HepG2 (cell line): ENCODE data around the gene NODAL. TPM values are rescaled to one million over a fixed set of nuclear protein-coding genes. Genes with fewer than 3 reads are reported as not detected.

ENCODE experiments used
- ATAC-seq: fragments of 200-7000 bp; cut with Tn5 transposase; 3 replicates; pipeline ENCODE4 v1.9.1; 2020; ENCODE audit warnings: mild to moderate bottlenecking, moderate library complexity
- BruUV-seq: library from RNA; stranded (reverse); fragments of 400-500 nt; replicated peaks from 2 replicates; lab custom pipeline; 2021; lab: Mats Ljungman, UMichigan
- CTCF ChIA-PET: fragments of 300-600 bp; formaldehyde crosslinking; extraction: SDS; loops from one replicate; lab custom pipeline; 2021; ENCODE audit warnings: low total read pairs, inconsistent platforms, low intra/inter-chr PET ratio; lab: Yijun Ruan, JAX
- POLR2A ChIA-PET: fragments of 350-600 bp; sonication (Branson Sonifier 250); formaldehyde crosslinking; loops from one replicate; lab custom pipeline; 2020; ENCODE audit warnings: antibody characterized with exemption, inconsistent platforms; lab: Yijun Ruan, JAX
- DNase-seq: peaks from one replicate; pipeline ENCODE4 v3.0.0-alpha.2; 2015; ENCODE audit warnings: low spot score
- FAIRE-seq: peaks from 3 replicates; lab custom pipeline; 2011; peaks lifted over from hg19 to GRCh38; lab: Jason Lieb, UNC
- H2AFZ ChIP-seq: one replicate; pipeline ENCODE4 v1.6.1; 2011; ENCODE audit warnings: low read length, inconsistent platforms
- H3K27ac ChIP-seq: fragments of 300-600 bp; 3 replicates; pipeline ENCODE4 v1.8.0; 2011; ENCODE audit warnings: mixed run types, mild to moderate bottlenecking, mixed read lengths, low read length, inconsistent platforms; ENCODE audit not compliant: insufficient read depth; ENCODE audit errors: extremely low read length
- H3K27me3 ChIP-seq, 2 experiments: fragments of 200-600 bp in 1 of 2; 2 replicates in 1 of 2; 3 replicates in 1 of 2; pipeline versions ENCODE4 v1.6.0 to v1.8.0; 2011; ENCODE audit warnings: low read length in 2 of 2, mild to moderate bottlenecking in 2 of 2, moderate library complexity in 2 of 2, inconsistent platforms in 1 of 2; ENCODE audit not compliant: insufficient read depth in 2 of 2, control insufficient read depth in 1 of 2
- H3K36me3 ChIP-seq, 2 experiments: fragments of 200-600 bp in 1 of 2; replicated peaks in 1 of 2; 2 replicates in 1 of 2; 3 replicates in 1 of 2; pipeline versions ENCODE4 v1.5.1 to v1.8.0; 2011; ENCODE audit warnings: low read length in 2 of 2, inconsistent platforms in 1 of 2; ENCODE audit not compliant: insufficient read depth in 2 of 2, control insufficient read depth in 1 of 2
- H3K4me1 ChIP-seq: 2 replicates; pipeline ENCODE4 v1.5.1; 2012; ENCODE audit warnings: low read length, inconsistent platforms; ENCODE audit not compliant: insufficient read depth
- H3K4me2 ChIP-seq: 2 replicates; pipeline ENCODE4 v1.6.0; 2011; ENCODE audit warnings: low read depth, low read length, inconsistent platforms
- H3K4me3 ChIP-seq, 3 experiments: fragments of 200-600 bp in 1 of 3; sonication (generic), shearing (Covaris generic) in 1 of 3; replicated peaks in 1 of 3; 2 replicates each; pipeline ENCODE4 v1.5.1; 2011 to 2016; ENCODE audit warnings: low read length in 3 of 3, inconsistent platforms in 2 of 3, low read depth in 2 of 3, mild to moderate bottlenecking in 2 of 3, control low read depth in 1 of 3, mixed read lengths in 1 of 3; ENCODE audit not compliant: insufficient read depth in 1 of 3
- H3K79me2 ChIP-seq: one replicate; pipeline ENCODE4 v1.6.1; 2011; ENCODE audit warnings: low read length, inconsistent platforms; ENCODE audit not compliant: insufficient read depth
- H3K9ac ChIP-seq: 2 replicates; pipeline ENCODE4 v1.6.0; 2011; ENCODE audit warnings: mild to moderate bottlenecking, low read depth, low read length, inconsistent platforms; ENCODE audit not compliant: insufficient read depth
- H3K9me3 ChIP-seq: 2 replicates; pipeline ENCODE4 v1.5.1; 2012; ENCODE audit warnings: mild to moderate bottlenecking, low read length
- H4K20me1 ChIP-seq: 2 replicates; pipeline ENCODE4 v1.6.0; 2011; ENCODE audit warnings: inconsistent platforms, mild to moderate bottlenecking, low read length, moderate library complexity; ENCODE audit not compliant: insufficient read depth
- BCL6 ChIP-seq: IDR thresholded peaks from 2 replicates; pipeline ENCODE4 v1.6.1; 2016; ENCODE audit warnings: missing genetic modification reagents, missing compliant biosample characterization
- EP300 ChIP-seq, 3 experiments: sonication (generic) in 1 of 3; formaldehyde crosslinking in 1 of 3; IDR thresholded peaks; 2 replicates each; pipeline versions ENCODE4 v1.5.1 to v1.6.1; 2011 to 2020; ENCODE audit warnings: low read depth in 2 of 3, low read length in 2 of 3, borderline replicate concordance in 1 of 3, improper control_type of control experiment in 1 of 3, mild to moderate bottlenecking in 1 of 3, missing genetic modification reagents in 1 of 3, moderate library complexity in 1 of 3
- HNF4A ChIP-seq: sonication (generic); formaldehyde crosslinking; IDR thresholded peaks from 2 replicates; pipeline ENCODE4 v1.4.0; 2020; ENCODE audit warnings: missing genetic modification reagents
- HNF4G ChIP-seq, 2 experiments: sonication (generic) in 1 of 2; formaldehyde crosslinking in 1 of 2; IDR thresholded peaks; 2 replicates each; pipeline versions ENCODE4 v1.4.0 to v1.6.1; 2011 to 2020; ENCODE audit warnings: borderline replicate concordance in 2 of 2, low read depth in 2 of 2, mild to moderate bottlenecking in 2 of 2, low read length in 1 of 2, missing genetic modification reagents in 1 of 2, moderate library complexity in 1 of 2
- NFE2 ChIP-seq: sonication (generic); formaldehyde crosslinking; IDR thresholded peaks from 2 replicates; pipeline ENCODE4 v1.4.0; 2020; ENCODE audit warnings: missing genetic modification reagents
- NR2F6 ChIP-seq, 2 experiments: IDR thresholded peaks; 2 replicates each; pipeline ENCODE4 v1.6.1; 2016; ENCODE audit warnings: antibody characterized with exemption in 1 of 2, mild to moderate bottlenecking in 1 of 2
- RARA ChIP-seq: IDR thresholded peaks from 2 replicates; pipeline ENCODE4 v1.6.1; 2016; ENCODE audit warnings: missing genetic modification reagents, missing compliant biosample characterization
- RXRA ChIP-seq: sonication (generic); formaldehyde crosslinking; IDR thresholded peaks from 2 replicates; pipeline ENCODE4 v1.5.1; 2020; ENCODE audit warnings: missing genetic modification reagents
- SMAD3 ChIP-seq: sonication (generic); formaldehyde crosslinking; IDR thresholded peaks from 2 replicates; pipeline ENCODE4 v1.4.0; 2020; ENCODE audit warnings: missing genetic modification reagents
- TFAP4 ChIP-seq: sonication (generic); IDR thresholded peaks from 2 replicates; pipeline ENCODE4 v1.6.1; 2016; ENCODE audit warnings: low read depth, borderline replicate concordance
- TOE1 ChIP-seq: sonication (generic); formaldehyde crosslinking; IDR thresholded peaks from 2 replicates; pipeline ENCODE4 v1.4.0; 2020; ENCODE audit warnings: mild to moderate bottlenecking, missing genetic modification reagents
- ZNF205 ChIP-seq: IDR thresholded peaks from 2 replicates; pipeline ENCODE4 v1.6.1; 2018; ENCODE audit warnings: missing biosample characterization, missing genetic modification reagents
- ZNF292 ChIP-seq: sonication (generic); formaldehyde crosslinking; IDR thresholded peaks from 2 replicates; pipeline ENCODE4 v1.8.1; 2022; ENCODE audit warnings: mild to moderate bottlenecking, low read depth, missing genetic modification reagents, borderline replicate concordance
- ZNF34 ChIP-seq: sonication (generic); formaldehyde crosslinking; IDR thresholded peaks from 2 replicates; pipeline ENCODE4 v1.4.0; 2020; ENCODE audit warnings: mild to moderate bottlenecking, missing genetic modification reagents, borderline replicate concordance
- ZSCAN30 ChIP-seq: sonication (generic); formaldehyde crosslinking; IDR thresholded peaks from 2 replicates; pipeline ENCODE4 v1.5.0; 2020; ENCODE audit warnings: mild to moderate bottlenecking, missing genetic modification reagents
- WGBS: methylation state at CpG from one replicate; pipeline ENCODE4 v1.1.6; 2017; ENCODE audit warnings: low lambda C conversion rate; 5-methylcytosine and 5-hydroxymethylcytosine counted together
- in situ Hi-C: cut with HindIII; loops from 2 replicates; pipeline ENCODE4 v1.10.0; 2017; ENCODE audit warnings: low pct_unique_long_range_greater_than_20kb; ENCODE audit not compliant: extremely low pct_ligation_motif_present
- intact Hi-C: fragments of 100-400 bp; cut with micrococcal nuclease; formaldehyde crosslinking; loops from one replicate; pipeline ENCODE4 v1.10.0; 2022; ENCODE audit not compliant: unreplicated experiment
- polyA plus RNA-seq, 8 experiments: library from polyadenylated mRNA; depleted of rRNA in 3 of 8; stranded (reverse) in 7 of 8; unstranded in 1 of 8; fragments of >200 nt; fragmentation: Illumina TruSeq in 4 of 8; extraction: Trizol in 4 of 8; gene quantifications; 2 replicates each; pipeline versions ENCODE4 v1.2.1 to v1.2.3, GENCODE V29; 2011 to 2016; ENCODE audit warnings: low read depth in 4 of 8, missing spikeins in 1 of 8, mixed read lengths in 1 of 8; ENCODE audit not compliant: insufficient read depth in 1 of 8
- total RNA-seq, 5 experiments: library from RNA; depleted of rRNA; stranded (reverse); fragments of >200 nt; fragmentation: Illumina TruSeq; extraction: Trizol; gene quantifications; 2 replicates each; pipeline ENCODE4 v1.2.3, GENCODE V29; 2016; ENCODE audit warnings: low read depth in 1 of 5
- TF ChIP-seq, protein P1 (sequence below): sonication (generic); formaldehyde crosslinking; conservative IDR thresholded peaks from 2 replicates; pipeline ENCODE4 v1.4.0; 2020; ENCODE audit warnings: missing genetic modification reagents
- TF ChIP-seq, protein P2 (sequence below): sonication (generic); formaldehyde crosslinking; conservative IDR thresholded peaks from 2 replicates; pipeline ENCODE4 v1.8.0; 2022; ENCODE audit warnings: missing genetic modification reagents

The NODAL gene
- total and polyA plus RNA-seq, 2 of the 13 experiments (the other 11 are each of a cell fraction or from before 2014, with no cell fraction given) = not detected

DNA sequence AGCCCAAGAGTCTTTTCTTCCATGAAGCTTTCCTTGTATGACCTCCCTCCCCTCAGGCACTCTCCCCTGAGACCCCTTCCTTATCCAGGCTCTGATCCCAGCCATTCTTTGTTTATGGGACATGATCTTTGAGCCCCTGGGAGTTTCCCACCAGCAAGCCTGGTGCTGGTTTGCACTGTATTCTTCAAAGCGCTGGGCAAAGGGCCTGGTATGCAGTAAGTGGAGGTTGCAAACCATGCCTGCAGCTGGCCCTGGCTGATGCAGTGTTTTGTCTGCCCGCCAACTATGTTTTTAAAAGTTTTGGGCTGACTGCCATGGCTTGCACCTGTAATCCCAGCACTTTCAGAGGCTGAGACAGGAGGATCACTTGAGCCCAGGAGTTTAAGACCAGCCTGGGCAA, 6.8 kb upstream of the NODAL start (continued):
- TF ChIP-seq ZNF205 (CRISPR knock-in tag) (no peak), NFE2 (CRISPR knock-in tag) (no peak), ZSCAN30 (CRISPR knock-in tag) (no peak)

DNA sequence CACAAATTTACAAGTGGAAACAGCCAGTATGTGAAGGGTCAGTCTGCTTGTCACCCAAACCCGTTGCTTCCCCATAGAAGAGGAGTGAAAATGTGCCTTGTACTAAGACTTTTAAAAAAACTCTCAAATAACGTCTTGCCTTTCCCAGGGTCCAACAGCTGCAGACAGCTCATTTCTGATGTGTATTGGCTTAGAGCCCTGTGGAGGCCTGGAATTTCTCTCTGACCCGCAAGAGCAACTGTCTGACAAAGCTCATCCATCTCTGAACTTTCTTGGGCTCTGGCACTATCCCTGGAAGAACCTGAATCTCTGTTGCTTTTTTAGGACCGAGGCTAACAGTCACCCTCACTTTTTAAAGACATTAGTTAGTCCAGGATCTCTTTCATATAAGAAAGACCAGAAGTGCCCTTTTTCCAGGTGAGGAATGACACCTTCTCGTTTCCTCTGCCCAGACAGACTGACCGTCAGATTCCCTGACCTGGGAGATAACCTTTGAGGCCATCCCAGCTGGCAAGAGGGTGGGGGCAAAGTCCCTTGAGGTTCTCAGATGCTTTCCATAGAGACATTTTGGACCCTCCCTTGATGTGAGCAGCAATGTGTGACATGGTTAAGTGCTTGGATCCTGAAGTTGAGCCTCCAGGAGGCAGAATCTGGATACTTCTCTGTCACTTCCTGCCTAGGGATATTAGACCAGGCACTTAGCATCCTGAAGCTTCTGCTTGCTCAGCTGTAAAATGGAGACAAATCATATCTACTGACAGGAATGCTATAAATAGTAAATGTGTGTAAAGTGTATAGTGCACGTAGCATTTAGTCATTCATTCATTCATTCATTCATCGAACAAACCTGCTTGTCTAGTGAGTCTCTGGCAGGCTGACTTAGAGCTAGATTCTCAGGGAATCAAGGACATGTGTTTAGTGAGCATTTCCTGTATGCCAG, 4.5 kb upstream of the NODAL start:
- Histone ChIP-seq H2AFZ (no peak overlapping the region), H3K27me3 (no peaks in the 10 kb centered on the region; a peak in 2 of 5 replicates), H3K9me3 (no peaks in the 10 kb centered on the region), H3K4me3 (no peak overlapping the region), H4K20me1 (no peaks in the 10 kb centered on the region), H3K9ac (no peak overlapping the region), H3K27ac (no peak overlapping the region), H3K4me2 (peak overlapping the region; percentile 40), H3K79me2 (no peaks in the 10 kb centered on the region), H3K36me3 (no peaks in the 10 kb centered on the region), H3K4me1 (peaks cover 70% of the 10 kb centered on the region)
- TF ChIP-seq TOE1 (CRISPR knock-in tag) = no peak
- TF ChIP-seq HNF4A (CRISPR knock-in tag) = peak; percentile 71
- TF ChIP-seq ZNF34 (CRISPR knock-in tag) = no peak
- peak; percentile 62; the same call in 1 of the 2 replicates for TF ChIP-seq TFAP4
- TF ChIP-seq ZNF292 (CRISPR knock-in tag) = no peak
- peak; percentile 87 for TF ChIP-seq NR2F6 (IDR thresholded peaks at IDR 0.05)
- peak; percentile 77 for TF ChIP-seq NR2F6 (CRISPR knock-in tag; IDR thresholded peaks at IDR 0.05)
- TF ChIP-seq, protein P1, sequence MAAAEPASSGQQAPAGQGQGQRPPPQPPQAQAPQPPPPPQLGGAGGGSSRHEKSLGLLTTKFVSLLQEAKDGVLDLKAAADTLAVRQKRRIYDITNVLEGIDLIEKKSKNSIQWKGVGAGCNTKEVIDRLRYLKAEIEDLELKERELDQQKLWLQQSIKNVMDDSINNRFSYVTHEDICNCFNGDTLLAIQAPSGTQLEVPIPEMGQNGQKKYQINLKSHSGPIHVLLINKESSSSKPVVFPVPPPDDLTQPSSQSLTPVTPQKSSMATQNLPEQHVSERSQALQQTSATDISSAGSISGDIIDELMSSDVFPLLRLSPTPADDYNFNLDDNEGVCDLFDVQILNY (CRISPR knock-in tag) = no peak
- TF ChIP-seq BCL6 (CRISPR knock-in tag) = peak; percentile 62; the same call in 1 of the 2 replicates
- TF ChIP-seq, protein P2, sequence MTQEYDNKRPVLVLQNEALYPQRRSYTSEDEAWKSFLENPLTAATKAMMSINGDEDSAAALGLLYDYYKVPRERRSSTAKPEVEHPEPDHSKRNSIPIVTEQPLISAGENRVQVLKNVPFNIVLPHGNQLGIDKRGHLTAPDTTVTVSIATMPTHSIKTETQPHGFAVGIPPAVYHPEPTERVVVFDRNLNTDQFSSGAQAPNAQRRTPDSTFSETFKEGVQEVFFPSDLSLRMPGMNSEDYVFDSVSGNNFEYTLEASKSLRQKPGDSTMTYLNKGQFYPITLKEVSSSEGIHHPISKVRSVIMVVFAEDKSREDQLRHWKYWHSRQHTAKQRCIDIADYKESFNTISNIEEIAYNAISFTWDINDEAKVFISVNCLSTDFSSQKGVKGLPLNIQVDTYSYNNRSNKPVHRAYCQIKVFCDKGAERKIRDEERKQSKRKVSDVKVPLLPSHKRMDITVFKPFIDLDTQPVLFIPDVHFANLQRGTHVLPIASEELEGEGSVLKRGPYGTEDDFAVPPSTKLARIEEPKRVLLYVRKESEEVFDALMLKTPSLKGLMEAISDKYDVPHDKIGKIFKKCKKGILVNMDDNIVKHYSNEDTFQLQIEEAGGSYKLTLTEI = no peak
- no peak for TF ChIP-seq SMAD3
- peak; percentile 44; the same call in 1 of the 2 replicates for TF ChIP-seq RXRA (CRISPR knock-in tag)
- TF ChIP-seq HNF4G (IDR thresholded peaks at IDR 0.05; ENCODE audit: borderline replicate concordance, low read depth, low read length) = peak; percentile 51
- no peak for TF ChIP-seq HNF4G (CRISPR knock-in tag; IDR thresholded peaks at IDR 0.05; ENCODE audit: borderline replicate concordance, low read depth)
- peak; percentile 64 for TF ChIP-seq RARA (CRISPR knock-in tag)
- peak in 1 of 2 experiments; percentile 16; a peak in 1 of 4 replicates for TF ChIP-seq EP300 (IDR thresholded peaks at IDR 0.05; ENCODE audit: low read depth in 2 of 2, low read length in 2 of 2)
- no peak for TF ChIP-seq EP300 (CRISPR knock-in tag; IDR thresholded peaks at IDR 0.05; ENCODE audit: borderline replicate concordance)
- no peak for DNase-seq
- intact Hi-C loops (no loop called here), in situ Hi-C loops (no loop called here)
- FAIRE-seq = peak; percentile 46
- BruUV-seq = no TSS peak
- no peak for ATAC-seq
- POLR2A ChIA-PET = interaction anchor here (1.5 to 2.7 kb wide), 2 partner anchors 15 to 41 kb away, joined by 4 to 17 read pairs; partner anchors contain the start of gene EIF4EBP2
- CTCF ChIA-PET = no interaction called here
- 0% methylated on average over 8 of the region's 8 CpGs for WGBS
